ENCODE data around the gene EEIG1. TPM values are rescaled to one million over a fixed set of nuclear protein-coding genes. Genes with fewer than 3 reads are reported as not detected.
"Not testable (repeated sequence)": the region's sequence is repeated elsewhere in the genome, so short reads cannot be mapped to it uniquely, and the experiment has no call there.

EEIG1 gene
- total and polyA plus RNA-seq, 2 donors (not counting 1 experiment from before 2014, with no cell fraction given), result 57.2 to 245 TPM

DNA sequence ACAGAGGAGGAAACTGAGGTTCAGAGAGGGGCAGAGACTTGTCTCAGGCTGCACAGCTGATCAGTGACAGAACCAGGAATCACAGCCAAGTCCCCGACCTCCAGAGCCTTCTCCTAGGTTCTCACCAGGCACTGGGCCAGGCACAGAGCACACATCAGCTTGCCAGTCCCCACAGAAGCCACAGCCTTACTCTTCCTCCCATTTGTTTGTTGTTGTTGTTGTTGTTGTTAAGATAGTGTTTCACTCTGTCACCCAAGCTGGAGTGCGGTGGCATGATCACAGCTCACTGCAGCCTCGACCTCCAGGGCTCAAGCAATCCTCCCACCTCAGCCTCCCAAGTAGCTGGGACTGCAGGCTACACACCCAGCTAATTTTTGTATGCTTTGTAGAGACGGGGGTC lies 44.9 kb upstream of the EEIG1 start:
- Histone ChIP-seq H3K4me2 (replicated peaks; ENCODE audit: low read depth, low read length, poor library complexity, severe bottlenecking) (peak overlapping the region; percentile 50), H3K4me1 (ENCODE audit: control insufficient read depth in 2 of 2, insufficient read depth in 2 of 2, low read length in 2 of 2) (peaks cover 62 to 86% of the 10 kb centered on the region in 2 donors), H3K27ac (ENCODE audit: low read length in 2 of 2) (peak overlapping the region; percentile 88 to 100), H3K27me3 (replicated peaks in 1 of 4; ENCODE audit: control extremely low read depth in 1 of 4, control insufficient read depth in 3 of 4, insufficient read depth in 4 of 4, low read length in 3 of 4) (no peaks in the 10 kb centered on the region), H3K79me2 (ENCODE audit: control insufficient read depth, insufficient read depth, low read length) (no peaks in the 10 kb centered on the region), H3K4me3 (ENCODE audit: control extremely low read depth in 1 of 5, extremely low read depth in 1 of 5, insufficient read depth in 1 of 5, low read depth in 2 of 5, low read length in 4 of 5) (no peak overlapping the region), H3K9ac (ENCODE audit: low read length) (peak overlapping the region; percentile 19), H3K36me3 (replicated peaks in 1 of 2; ENCODE audit: control extremely low read depth in 1 of 2, control insufficient read depth in 1 of 2, extremely low read depth in 1 of 2, insufficient read depth in 2 of 2, low read length in 1 of 2) (no peaks in the 10 kb centered on the region), H4K20me1 (ENCODE audit: control insufficient read depth, insufficient read depth, low read length, poor library complexity, severe bottlenecking) (no peaks in the 10 kb centered on the region), H2AFZ (ENCODE audit: insufficient read depth, low read depth, low read length, poor library complexity, severe bottlenecking) (no peak overlapping the region), H3K9me3 (ENCODE audit: control extremely low read depth in 1 of 3, control insufficient read depth in 2 of 3, insufficient read depth in 1 of 3, low read length in 2 of 3) (no peaks in the 10 kb centered on the region)
- ATAC-seq (ENCODE audit: low read depth), result no peak
- CTCF ChIA-PET, result interaction anchor here (1.1 to 13.5 kb wide), 8 partner anchors 9 to 83 kb away, joined by 3 to 282 read pairs (median 28); partner anchors contain the start of gene EEIG1
- H3K27me3 Mint-ChIP-seq, result no peaks in the 10 kb centered on the region
- no peaks in the 10 kb centered on the region for H3K9me3 Mint-ChIP-seq (ENCODE audit: insufficient read depth)
- peak overlapping the region; percentile 96 for H3K27ac Mint-ChIP-seq
- peak; percentile 38 for DNase-seq
- no peak for TF ChIP-seq EZH2 (IDR thresholded peaks at IDR 0.05; ENCODE audit: borderline replicate concordance, insufficient read depth, low read depth, low read length, poor library complexity, severe bottlenecking)
- TF ChIP-seq, protein P1, sequence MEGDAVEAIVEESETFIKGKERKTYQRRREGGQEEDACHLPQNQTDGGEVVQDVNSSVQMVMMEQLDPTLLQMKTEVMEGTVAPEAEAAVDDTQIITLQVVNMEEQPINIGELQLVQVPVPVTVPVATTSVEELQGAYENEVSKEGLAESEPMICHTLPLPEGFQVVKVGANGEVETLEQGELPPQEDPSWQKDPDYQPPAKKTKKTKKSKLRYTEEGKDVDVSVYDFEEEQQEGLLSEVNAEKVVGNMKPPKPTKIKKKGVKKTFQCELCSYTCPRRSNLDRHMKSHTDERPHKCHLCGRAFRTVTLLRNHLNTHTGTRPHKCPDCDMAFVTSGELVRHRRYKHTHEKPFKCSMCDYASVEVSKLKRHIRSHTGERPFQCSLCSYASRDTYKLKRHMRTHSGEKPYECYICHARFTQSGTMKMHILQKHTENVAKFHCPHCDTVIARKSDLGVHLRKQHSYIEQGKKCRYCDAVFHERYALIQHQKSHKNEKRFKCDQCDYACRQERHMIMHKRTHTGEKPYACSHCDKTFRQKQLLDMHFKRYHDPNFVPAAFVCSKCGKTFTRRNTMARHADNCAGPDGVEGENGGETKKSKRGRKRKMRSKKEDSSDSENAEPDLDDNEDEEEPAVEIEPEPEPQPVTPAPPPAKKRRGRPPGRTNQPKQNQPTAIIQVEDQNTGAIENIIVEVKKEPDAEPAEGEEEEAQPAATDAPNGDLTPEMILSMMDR (IDR thresholded peaks at IDR 0.05), result no peak
- H3K4me1 Mint-ChIP-seq, result peaks cover 74% of the 10 kb centered on the region
- H3K4me3 Mint-ChIP-seq, result peak overlapping the region; percentile 81
- intact Hi-C loops (cut with micrococcal nuclease), result loop anchor here (1.0 to 5.0 kb wide), 4 partner anchors 10 to 42 kb away; partner anchors contain the start of genes NAIF1 and SLC25A25
- POLR2A ChIA-PET, result interaction anchor here (0.6 to 12.8 kb wide), 11 partner anchors 8 to 441 kb away, joined by 3 to 212 read pairs (median 6); partner anchors contain the start of gene EEIG1
- WGBS (ENCODE audit: insufficient coverage), result 40% methylated on average over 2 of the region's 4 CpGs

DNA sequence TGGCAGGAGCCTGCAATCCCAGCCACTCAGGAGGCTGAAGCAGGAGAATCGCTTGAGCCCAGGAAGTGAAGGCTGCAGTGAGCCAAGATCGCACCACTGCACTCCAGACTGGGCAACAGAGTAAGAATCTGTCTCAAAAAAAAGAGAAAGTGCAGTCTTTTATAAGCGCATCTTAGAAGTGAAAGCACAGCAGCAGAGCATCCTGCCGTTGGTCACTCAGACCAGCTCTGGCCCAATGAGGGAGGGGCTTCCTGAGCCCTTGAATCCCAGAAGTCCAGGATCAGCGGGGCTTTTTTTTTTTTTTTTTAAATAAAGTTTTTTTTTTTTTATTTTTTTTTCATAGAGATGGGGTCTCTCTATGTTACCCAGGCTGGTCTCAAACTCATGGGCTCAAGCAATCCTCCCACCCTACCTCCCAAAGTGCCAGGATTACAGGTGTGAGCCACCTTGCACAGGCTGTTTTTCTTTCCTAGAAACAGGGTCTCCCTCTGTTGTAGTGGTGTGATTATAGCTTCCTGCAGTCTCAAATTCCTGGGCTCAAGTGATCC lies 44.0 kb upstream of the EEIG1 start:
- no peak overlapping the region for H3K9ac ChIP-seq (ENCODE audit: low read length)
- Mint-ChIP-seq H3K4me3 (peak overlapping the region; percentile 81), H3K4me1 (peaks cover 74% of the 10 kb centered on the region), H3K27me3 (no peaks in the 10 kb centered on the region), H3K27ac (peak overlapping the region; percentile 96), H3K9me3 (ENCODE audit: insufficient read depth) (no peaks in the 10 kb centered on the region)
- peak overlapping the region; percentile 50 for H3K4me2 ChIP-seq (replicated peaks; ENCODE audit: low read depth, low read length, poor library complexity, severe bottlenecking)
- ATAC-seq (ENCODE audit: low read depth) (no peak), DNase-seq (no peak)
- H3K36me3 ChIP-seq (replicated peaks in 1 of 2; ENCODE audit: control extremely low read depth in 1 of 2, control insufficient read depth in 1 of 2, extremely low read depth in 1 of 2, insufficient read depth in 2 of 2, low read length in 1 of 2), result no peaks in the 10 kb centered on the region
- H3K27ac ChIP-seq (ENCODE audit: low read length in 2 of 2), result no peak overlapping the region
- H3K27me3 ChIP-seq (replicated peaks in 1 of 4; ENCODE audit: control extremely low read depth in 1 of 4, control insufficient read depth in 3 of 4, insufficient read depth in 4 of 4, low read length in 3 of 4), result no peaks in the 10 kb centered on the region
- WGBS (ENCODE audit: insufficient coverage), result 55% methylated on average over 3 of the region's 5 CpGs
- no peaks in the 10 kb centered on the region for H3K9me3 ChIP-seq (ENCODE audit: control extremely low read depth in 1 of 3, control insufficient read depth in 2 of 3, insufficient read depth in 1 of 3, low read length in 2 of 3)
- no peak overlapping the region for H2AFZ ChIP-seq (ENCODE audit: insufficient read depth, low read depth, low read length, poor library complexity, severe bottlenecking)
- TF ChIP-seq, protein P1 (IDR thresholded peaks at IDR 0.05), result no peak
- TF ChIP-seq EZH2 (IDR thresholded peaks at IDR 0.05; ENCODE audit: borderline replicate concordance, insufficient read depth, low read depth, low read length, poor library complexity, severe bottlenecking), result no peak
- ChIA-PET POLR2A (interaction anchor here (0.6 to 12.8 kb wide), 5 partner anchors 9 to 65 kb away, joined by 6 to 212 read pairs (median 9); partner anchors contain the start of gene EEIG1), CTCF (interaction anchor here (1.5 to 13.5 kb wide), 7 partner anchors 9 to 82 kb away, joined by 4 to 282 read pairs (median 30); partner anchors contain the start of gene EEIG1)
- intact Hi-C loops (cut with micrococcal nuclease), result loop anchor here (5.0 kb wide), 1 partner anchor 42 kb away; the partner anchor contains the start of genes NAIF1 and SLC25A25
- H3K4me3 ChIP-seq (ENCODE audit: control extremely low read depth in 1 of 5, extremely low read depth in 1 of 5, insufficient read depth in 1 of 5, low read depth in 2 of 5, low read length in 4 of 5), result no peak overlapping the region
- H4K20me1 ChIP-seq (ENCODE audit: control insufficient read depth, insufficient read depth, low read length, poor library complexity, severe bottlenecking), result no peaks in the 10 kb centered on the region
- no peaks in the 10 kb centered on the region for H3K79me2 ChIP-seq (ENCODE audit: control insufficient read depth, insufficient read depth, low read length)
- H3K4me1 ChIP-seq (ENCODE audit: control insufficient read depth in 2 of 2, insufficient read depth in 2 of 2, low read length in 2 of 2), result peaks cover 60 to 79% of the 10 kb centered on the region in 2 donors

- H3K4me3 ChIP-seq (ENCODE audit: control extremely low read depth in 1 of 5, extremely low read depth in 1 of 5, insufficient read depth in 1 of 5, low read depth in 2 of 5, low read length in 4 of 5); H3K27me3 ChIP-seq (replicated peaks in 1 of 4; ENCODE audit: control extremely low read depth in 1 of 4, control insufficient read depth in 3 of 4, insufficient read depth in 4 of 4, low read length in 3 of 4); ATAC-seq (ENCODE audit: low read depth); H3K9me3 Mint-ChIP-seq (ENCODE audit: insufficient read depth); intact Hi-C loops (cut with micrococcal nuclease); H3K27ac ChIP-seq (ENCODE audit: low read length in 2 of 2); H3K36me3 ChIP-seq (replicated peaks in 1 of 2; ENCODE audit: control extremely low read depth in 1 of 2, control insufficient read depth in 1 of 2, extremely low read depth in 1 of 2, insufficient read depth in 2 of 2, low read length in 1 of 2); H3K9ac ChIP-seq (ENCODE audit: low read length); H3K79me2 ChIP-seq (ENCODE audit: control insufficient read depth, insufficient read depth, low read length); H4K20me1 ChIP-seq (ENCODE audit: control insufficient read depth, insufficient read depth, low read length, poor library complexity, severe bottlenecking); H3K27me3 Mint-ChIP-seq; H3K4me2 ChIP-seq (replicated peaks; ENCODE audit: low read depth, low read length, poor library complexity, severe bottlenecking); H3K9me3 ChIP-seq (ENCODE audit: control extremely low read depth in 1 of 3, control insufficient read depth in 2 of 3, insufficient read depth in 1 of 3, low read length in 2 of 3); H2AFZ ChIP-seq (ENCODE audit: insufficient read depth, low read depth, low read length, poor library complexity, severe bottlenecking); H3K4me3 Mint-ChIP-seq; DNase-seq: not testable (repeated sequence)
- Mint-ChIP-seq H3K4me1 (peaks cover 66% of the 10 kb centered on the region), H3K27ac (peak overlapping the region; percentile 57)
- 76% methylated on average over 5 of the region's 12 CpGs for WGBS (ENCODE audit: insufficient coverage)
- CTCF ChIA-PET, result interaction anchor here (4.3 to 6.8 kb wide), 2 partner anchors 11 to 80 kb away, joined by 36 to 42 read pairs; no protein-coding TSS in a partner anchor
- H3K4me1 ChIP-seq (ENCODE audit: control insufficient read depth in 2 of 2, insufficient read depth in 2 of 2, low read length in 2 of 2), result peaks cover 55 to 71% of the 10 kb centered on the region in 2 donors
- POLR2A ChIA-PET, result interaction anchor here (0.6 to 3.1 kb wide), 2 partner anchors 13 to 17 kb away, joined by 3 to 15 read pairs; no protein-coding TSS in a partner anchor
Observed at GRCh38 chr9:128023671-128024070, 42.9 kb upstream of the EEIG1 start.

All from B cell (primary cell).